ENCODE results near the gene FAM76A. TPM values are rescaled to one million over a fixed set of nuclear protein-coding genes. Genes with fewer than 3 reads are reported as not detected.

FAM76A gene
- total and polyA plus RNA-seq, 4 donors: 1.7 to 7.4 (median 4.9) TPM

DNA sequence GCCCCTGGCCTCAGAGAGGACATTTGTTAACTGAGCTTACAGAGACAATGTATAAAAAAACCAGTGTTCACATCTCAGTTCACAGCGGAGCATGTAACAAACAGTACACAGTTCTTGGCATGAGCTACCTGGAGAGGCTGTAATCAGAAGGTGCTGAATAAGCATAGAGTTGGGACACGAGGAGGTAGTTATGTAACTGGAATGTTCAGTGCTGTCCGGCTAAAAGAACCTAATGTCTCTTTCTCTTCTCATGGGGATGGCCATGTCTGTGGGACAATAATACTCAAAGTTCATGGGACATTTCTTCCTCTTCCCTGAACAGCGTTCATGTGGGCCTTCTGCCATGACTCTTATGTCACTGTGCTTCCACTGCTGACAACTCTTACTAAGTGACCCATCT is 30.1 kb downstream of the FAM76A start:
- H3K4me1 ChIP-seq (ENCODE audit: control insufficient read depth in 4 of 4, insufficient read depth in 4 of 4, low read length in 3 of 4): peaks cover 3 to 9% (median 5%) of the 10 kb centered on the region in 4 donors
- no peak overlapping the region for H3K27ac ChIP-seq (ENCODE audit: low read depth in 1 of 2, low read length in 2 of 2)
- no peak for TF ChIP-seq FOXA2 (IDR thresholded peaks at IDR 0.05)
- TF ChIP-seq, protein P1, sequence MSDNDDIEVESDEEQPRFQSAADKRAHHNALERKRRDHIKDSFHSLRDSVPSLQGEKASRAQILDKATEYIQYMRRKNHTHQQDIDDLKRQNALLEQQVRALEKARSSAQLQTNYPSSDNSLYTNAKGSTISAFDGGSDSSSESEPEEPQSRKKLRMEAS (IDR thresholded peaks at IDR 0.05): no peak
- no peak for TF ChIP-seq GABPA (IDR thresholded peaks at IDR 0.05 in 1 of 2, conservative IDR thresholded peaks at IDR 0.05 in 1 of 2)
- TF ChIP-seq TAF1 (conservative IDR thresholded peaks at IDR 0.05): no peak
- no peak for TF ChIP-seq ATF3 (IDR thresholded peaks at IDR 0.05)
- no peak for TF ChIP-seq REST (IDR thresholded peaks at IDR 0.05)
- TF ChIP-seq RAD21 (IDR thresholded peaks at IDR 0.05): peak in 1 of 2 donors; percentile 8
- no peak for TF ChIP-seq JUND (IDR thresholded peaks at IDR 0.05)
- TF ChIP-seq HNF4A (conservative IDR thresholded peaks at IDR 0.05): peak in 1 of 2 donors; percentile 33
- TF ChIP-seq YY1 (IDR thresholded peaks at IDR 0.05): no peak
- TF ChIP-seq FOXA1 (IDR thresholded peaks at IDR 0.05): no peak
- TF ChIP-seq SP1 (IDR thresholded peaks at IDR 0.05): peak; percentile 41
- TF ChIP-seq, protein P2, sequence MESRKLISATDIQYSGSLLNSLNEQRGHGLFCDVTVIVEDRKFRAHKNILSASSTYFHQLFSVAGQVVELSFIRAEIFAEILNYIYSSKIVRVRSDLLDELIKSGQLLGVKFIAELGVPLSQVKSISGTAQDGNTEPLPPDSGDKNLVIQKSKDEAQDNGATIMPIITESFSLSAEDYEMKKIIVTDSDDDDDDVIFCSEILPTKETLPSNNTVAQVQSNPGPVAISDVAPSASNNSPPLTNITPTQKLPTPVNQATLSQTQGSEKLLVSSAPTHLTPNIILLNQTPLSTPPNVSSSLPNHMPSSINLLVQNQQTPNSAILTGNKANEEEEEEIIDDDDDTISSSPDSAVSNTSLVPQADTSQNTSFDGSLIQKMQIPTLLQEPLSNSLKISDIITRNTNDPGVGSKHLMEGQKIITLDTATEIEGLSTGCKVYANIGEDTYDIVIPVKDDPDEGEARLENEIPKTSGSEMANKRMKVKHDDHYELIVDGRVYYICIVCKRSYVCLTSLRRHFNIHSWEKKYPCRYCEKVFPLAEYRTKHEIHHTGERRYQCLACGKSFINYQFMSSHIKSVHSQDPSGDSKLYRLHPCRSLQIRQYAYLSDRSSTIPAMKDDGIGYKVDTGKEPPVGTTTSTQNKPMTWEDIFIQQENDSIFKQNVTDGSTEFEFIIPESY (IDR thresholded peaks at IDR 0.05): no peak
- TF ChIP-seq, protein P3, sequence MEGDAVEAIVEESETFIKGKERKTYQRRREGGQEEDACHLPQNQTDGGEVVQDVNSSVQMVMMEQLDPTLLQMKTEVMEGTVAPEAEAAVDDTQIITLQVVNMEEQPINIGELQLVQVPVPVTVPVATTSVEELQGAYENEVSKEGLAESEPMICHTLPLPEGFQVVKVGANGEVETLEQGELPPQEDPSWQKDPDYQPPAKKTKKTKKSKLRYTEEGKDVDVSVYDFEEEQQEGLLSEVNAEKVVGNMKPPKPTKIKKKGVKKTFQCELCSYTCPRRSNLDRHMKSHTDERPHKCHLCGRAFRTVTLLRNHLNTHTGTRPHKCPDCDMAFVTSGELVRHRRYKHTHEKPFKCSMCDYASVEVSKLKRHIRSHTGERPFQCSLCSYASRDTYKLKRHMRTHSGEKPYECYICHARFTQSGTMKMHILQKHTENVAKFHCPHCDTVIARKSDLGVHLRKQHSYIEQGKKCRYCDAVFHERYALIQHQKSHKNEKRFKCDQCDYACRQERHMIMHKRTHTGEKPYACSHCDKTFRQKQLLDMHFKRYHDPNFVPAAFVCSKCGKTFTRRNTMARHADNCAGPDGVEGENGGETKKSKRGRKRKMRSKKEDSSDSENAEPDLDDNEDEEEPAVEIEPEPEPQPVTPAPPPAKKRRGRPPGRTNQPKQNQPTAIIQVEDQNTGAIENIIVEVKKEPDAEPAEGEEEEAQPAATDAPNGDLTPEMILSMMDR (IDR thresholded peaks at IDR 0.05; ENCODE audit: low read depth, low read length, missing input control): no peak
- TF ChIP-seq HNF4G (IDR thresholded peaks at IDR 0.05): no peak
- peaks cover 2 to 28% (median 10%) of the 10 kb centered on the region in 4 donors for H3K36me3 ChIP-seq (ENCODE audit: control insufficient read depth in 4 of 4, insufficient read depth in 3 of 4, low read depth in 1 of 4, low read length in 3 of 4)
- no peaks in the 10 kb centered on the region for H3K27me3 ChIP-seq (ENCODE audit: control insufficient read depth in 4 of 4, insufficient read depth in 4 of 4, low read length in 3 of 4)
- 32% methylated on average over 4 of the region's 4 CpGs for WGBS
- no peak overlapping the region for H3K9ac ChIP-seq (ENCODE audit: low read depth in 1 of 2, low read length in 2 of 2)
- H3K4me3 ChIP-seq (ENCODE audit: low read depth in 1 of 3, low read length in 3 of 3): no peak overlapping the region
- no peaks in the 10 kb centered on the region for H3K9me3 ChIP-seq (ENCODE audit: control insufficient read depth in 4 of 4, low read length in 3 of 4)
- DNase-seq (ENCODE audit: low spot score): no peak

DNA sequence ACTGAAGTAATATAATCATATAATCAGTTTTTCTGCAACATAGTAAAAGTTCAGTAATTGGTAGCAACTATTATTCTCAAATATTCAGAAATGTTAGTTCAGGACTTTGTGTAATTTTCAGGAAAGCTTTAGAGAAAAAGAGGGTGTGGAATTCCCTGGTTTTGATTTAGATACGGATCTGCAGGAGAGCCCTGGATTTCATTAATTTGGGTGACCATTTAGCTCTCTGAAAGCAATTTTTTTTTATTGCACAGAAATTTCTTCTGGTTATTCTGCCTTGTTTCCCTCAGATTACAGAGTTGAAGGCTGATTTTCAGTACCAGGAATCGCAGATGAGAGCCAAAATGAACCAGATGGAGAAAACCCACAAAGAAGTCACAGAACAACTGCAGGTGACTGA is 33.5 kb downstream of the FAM76A start:
- no peak overlapping the region for H3K4me3 ChIP-seq (ENCODE audit: low read depth in 1 of 3, low read length in 3 of 3)
- no peaks in the 10 kb centered on the region for H3K27me3 ChIP-seq (ENCODE audit: control insufficient read depth in 4 of 4, insufficient read depth in 4 of 4, low read length in 3 of 4)
- H3K9me3 ChIP-seq (ENCODE audit: control insufficient read depth in 4 of 4, low read length in 3 of 4): no peaks in the 10 kb centered on the region
- no peak overlapping the region for H3K9ac ChIP-seq (ENCODE audit: low read depth in 1 of 2, low read length in 2 of 2)
- peaks cover 4 to 25% (median 12%) of the 10 kb centered on the region in 4 donors for H3K36me3 ChIP-seq (ENCODE audit: control insufficient read depth in 4 of 4, insufficient read depth in 3 of 4, low read depth in 1 of 4, low read length in 3 of 4)
- TF ChIP-seq RAD21 (IDR thresholded peaks at IDR 0.05): no peak
- TF ChIP-seq SP1 (IDR thresholded peaks at IDR 0.05): no peak
- no peak for TF ChIP-seq EGR1 (IDR thresholded peaks at IDR 0.05; ENCODE audit: low read depth in 2 of 2)
- TF ChIP-seq HNF4A (conservative IDR thresholded peaks at IDR 0.05): no peak
- TF ChIP-seq, protein P3 (IDR thresholded peaks at IDR 0.05; ENCODE audit: low read depth, low read length, missing input control): no peak
- no peak for TF ChIP-seq ATF3 (IDR thresholded peaks at IDR 0.05)
- TF ChIP-seq JUND (IDR thresholded peaks at IDR 0.05): no peak
- no peak for TF ChIP-seq RXRA (IDR thresholded peaks at IDR 0.05)
- no peak for TF ChIP-seq NR2F2 (IDR thresholded peaks at IDR 0.05)
- no peak for TF ChIP-seq TAF1 (conservative IDR thresholded peaks at IDR 0.05)
- TF ChIP-seq, protein P1 (IDR thresholded peaks at IDR 0.05): no peak
- H3K27ac ChIP-seq (ENCODE audit: low read depth in 1 of 2, low read length in 2 of 2): no peak overlapping the region
- DNase-seq (ENCODE audit: low spot score): no peak
- WGBS: 97% methylated on average over 2 of the region's 2 CpGs
- H3K4me1 ChIP-seq (ENCODE audit: control insufficient read depth in 4 of 4, insufficient read depth in 4 of 4, low read length in 3 of 4): peaks cover 3 to 9% (median 5%) of the 10 kb centered on the region in 4 donors
